ENCODE results near the gene SHISAL1.

GRCh38 chr22:44245867-44246266, 66.9 kb downstream of the SHISAL1 start:
- no peak for TF ChIP-seq CTCF (IDR thresholded peaks at IDR 0.05)
- no peak for TF ChIP-seq EP300 (IDR thresholded peaks at IDR 0.05)

All from ovary (tissue), 3 donors.